ENCODE measurements around the gene RAB11FIP4. TPM values are rescaled to one million over a fixed set of nuclear protein-coding genes. Genes with fewer than 3 reads are reported as not detected.

Gene RAB11FIP4
- total and polyA plus RNA-seq, 4 donors, result 1.5 to 16.0 (median 3.3) TPM

- Histone ChIP-seq H3K36me3 (ENCODE audit: control insufficient read depth in 4 of 4, insufficient read depth in 3 of 4, low read depth in 1 of 4, low read length in 3 of 4) (no peaks in the 10 kb centered on the region), H3K9ac (ENCODE audit: low read depth in 1 of 2, low read length in 2 of 2) (no peak overlapping the region), H3K27me3 (ENCODE audit: control insufficient read depth in 4 of 4, insufficient read depth in 4 of 4, low read length in 3 of 4) (no peaks in the 10 kb centered on the region), H3K4me1 (ENCODE audit: control insufficient read depth in 4 of 4, insufficient read depth in 4 of 4, low read length in 3 of 4) (peaks cover 0 to 8% (median 1%) of the 10 kb centered on the region in 4 donors), H3K9me3 (ENCODE audit: control insufficient read depth in 4 of 4, low read length in 3 of 4) (no peaks in the 10 kb centered on the region), H3K4me3 (ENCODE audit: low read depth in 1 of 3, low read length in 3 of 3) (no peak overlapping the region), H3K27ac (ENCODE audit: low read depth in 1 of 2, low read length in 2 of 2) (no peak overlapping the region)
- no peak for DNase-seq (ENCODE audit: low spot score)
- WGBS, result 87% methylated on average over 7 of the region's 7 CpGs
- TF ChIP-seq HNF4A (conservative IDR thresholded peaks at IDR 0.05) (no peak), HNF4G (IDR thresholded peaks at IDR 0.05) (no peak), MAX (IDR thresholded peaks at IDR 0.05) (no peak), TAF1 (conservative IDR thresholded peaks at IDR 0.05) (no peak), GABPA (IDR thresholded peaks at IDR 0.05 in 1 of 2, conservative IDR thresholded peaks at IDR 0.05 in 1 of 2) (no peak)
These were observed 51.9 kb downstream of the RAB11FIP4 start for GRCh38 chr17:31443386-31443785.

- DNase-seq (ENCODE audit: low spot score), result no peak
- Histone ChIP-seq H3K4me1 (ENCODE audit: control insufficient read depth in 4 of 4, insufficient read depth in 4 of 4, low read length in 3 of 4) (peaks cover 0 to 8% (median 1%) of the 10 kb centered on the region in 4 donors), H3K4me3 (ENCODE audit: low read depth in 1 of 3, low read length in 3 of 3) (no peak overlapping the region), H3K27ac (ENCODE audit: low read depth in 1 of 2, low read length in 2 of 2) (no peak overlapping the region), H3K36me3 (ENCODE audit: control insufficient read depth in 4 of 4, insufficient read depth in 3 of 4, low read depth in 1 of 4, low read length in 3 of 4) (no peaks in the 10 kb centered on the region), H3K27me3 (ENCODE audit: control insufficient read depth in 4 of 4, insufficient read depth in 4 of 4, low read length in 3 of 4) (no peaks in the 10 kb centered on the region), H3K9me3 (ENCODE audit: control insufficient read depth in 4 of 4, low read length in 3 of 4) (no peaks in the 10 kb centered on the region), H3K9ac (ENCODE audit: low read depth in 1 of 2, low read length in 2 of 2) (no peak overlapping the region)
- WGBS, result 91% methylated on average over 2 of the region's 2 CpGs
- TF ChIP-seq EGR1 (IDR thresholded peaks at IDR 0.05; ENCODE audit: low read depth in 2 of 2) (no peak), SP1 (IDR thresholded peaks at IDR 0.05) (no peak), HNF4A (conservative IDR thresholded peaks at IDR 0.05) (no peak), ATF3 (IDR thresholded peaks at IDR 0.05) (no peak), CTCF (IDR thresholded peaks at IDR 0.05; ENCODE audit: low read depth, low read length, missing input control) (no peak), NR2F2 (IDR thresholded peaks at IDR 0.05) (no peak), GABPA (IDR thresholded peaks at IDR 0.05 in 1 of 2, conservative IDR thresholded peaks at IDR 0.05 in 1 of 2) (no peak), ZBTB33 (IDR thresholded peaks at IDR 0.05) (no peak), MAX (IDR thresholded peaks at IDR 0.05) (no peak), TAF1 (conservative IDR thresholded peaks at IDR 0.05) (no peak), RXRA (IDR thresholded peaks at IDR 0.05) (no peak), HNF4G (IDR thresholded peaks at IDR 0.05) (no peak), FOXA1 (IDR thresholded peaks at IDR 0.05) (no peak), FOXA2 (IDR thresholded peaks at IDR 0.05) (no peak), JUND (IDR thresholded peaks at IDR 0.05) (no peak), YY1 (IDR thresholded peaks at IDR 0.05) (no peak), RAD21 (IDR thresholded peaks at IDR 0.05) (no peak), REST (IDR thresholded peaks at IDR 0.05) (no peak)
These were observed 52.6 kb downstream of the RAB11FIP4 start for GRCh38 chr17:31444026-31444425.

Measured in liver (tissue), 9 donors.